Upper lobe of left lung (tissue), 6 donors: ENCODE results near the gene TRAF3. TPM values are rescaled to one million over a fixed set of nuclear protein-coding genes. Genes with fewer than 3 reads are reported as not detected.

ENCODE experiments used
- ATAC-seq, 2 donors: fragments of 200-7000 bp; cut with Tn5 transposase; one replicate each; pipeline ENCODE4 v1.9.1; 2022; ENCODE audit warnings: mild to moderate bottlenecking in 2 of 2, moderate library complexity in 2 of 2; ENCODE audit not compliant: low FRiP score in 2 of 2
- DNase-seq, 2 donors: peaks; one replicate each; pipeline ENCODE4 v3.0.0-alpha.2; 2019 to 2020
- H3K27ac ChIP-seq, 4 donors: fragments of 200-600 bp; sonication (generic); one replicate each; pipeline ENCODE4 v1.5.1; 2016 to 2019
- H3K27me3 ChIP-seq, 4 donors: fragments of 200-600 bp; sonication (generic); one replicate each; pipeline ENCODE4 v1.5.1; 2017 to 2019
- H3K36me3 ChIP-seq, 4 donors: fragments of 200-600 bp; sonication (generic); one replicate each; pipeline ENCODE4 v1.5.1; 2016 to 2019
- H3K4me1 ChIP-seq, 4 donors: fragments of 200-600 bp; sonication (generic); one replicate each; pipeline ENCODE4 v1.5.1; 2018 to 2019
- H3K4me3 ChIP-seq, 4 donors: fragments of 200-600 bp; sonication (generic); one replicate each; pipeline ENCODE4 v1.5.1; 2017 to 2019; ENCODE audit warnings: mild to moderate bottlenecking in 2 of 4, moderate library complexity in 1 of 4
- H3K9me3 ChIP-seq, 4 donors: fragments of 200-600 bp; sonication (generic); one replicate each; pipeline ENCODE4 v1.5.1; 2018 to 2019
- CTCF ChIP-seq, 6 experiments: fragments of 450-650 bp in 4 of 6; fragments of 200-600 bp in 2 of 6; sonication (generic) in 2 of 6; IDR thresholded peaks; one replicate each; pipeline ENCODE4 v1.5.1; 2016 to 2019; ENCODE audit warnings: antibody characterized with exemption in 6 of 6
- EP300 ChIP-seq, 4 donors: sonication (generic); formaldehyde crosslinking; IDR thresholded peaks; one replicate each; pipeline ENCODE4 v1.5.1; 2017; ENCODE audit warnings: antibody characterized with exemption in 4 of 4, control low read depth in 2 of 4
- POLR2A ChIP-seq, 4 donors: fragments of 450-650 bp; IDR thresholded peaks; one replicate each; pipeline ENCODE4 v1.5.1; 2016 to 2017; ENCODE audit warnings: antibody characterized with exemption in 4 of 4, mild to moderate bottlenecking in 2 of 4
- POLR2AphosphoS5 ChIP-seq, 2 donors: sonication (generic); formaldehyde crosslinking; IDR thresholded peaks; one replicate each; pipeline ENCODE4 v1.5.1; 2017; ENCODE audit warnings: antibody characterized with exemption in 2 of 2
- WGBS, 2 donors: methylation state at CpG; one replicate each; pipeline ENCODE4 v1.1.5; 2017 to 2018; 5-methylcytosine and 5-hydroxymethylcytosine counted together
- total RNA-seq, 6 donors: library from RNA; depleted of rRNA in 4 of 6; stranded (reverse); fragments of >200 nt in 4 of 6; gene quantifications; one replicate each; pipeline versions ENCODE4 v1.1.0 to v1.2.1, GENCODE V29; 2016 to 2021
- donor health status: DM: no; HTN: no; CAD: no; lungs with moderate emphysema.
- donor health status: DM: no; HTN: yes; CAD: no; lungs with severe emphysema.

The TRAF3 gene
- total RNA-seq, 6 donors from 2014 or later, result 14.7 to 45.4 (median 22.1) TPM

- no peaks in the 10 kb centered on the region for H3K36me3 ChIP-seq
- 68 to 85% methylated on average over 2 of the region's 2 CpGs for WGBS, 2 donors
- peaks cover 0 to 13% (median 6%) of the 10 kb centered on the region in 4 donors for H3K4me1 ChIP-seq
- H3K27ac ChIP-seq, result no peak overlapping the region
- no peaks in the 10 kb centered on the region for H3K27me3 ChIP-seq
- no peaks in the 10 kb centered on the region for H3K9me3 ChIP-seq
- ATAC-seq, result no peak
- H3K4me3 ChIP-seq, result no peak overlapping the region
- DNase-seq, result no peak
- TF ChIP-seq EP300 (IDR thresholded peaks at IDR 0.05) (no peak), POLR2AphosphoS5 (IDR thresholded peaks at IDR 0.05) (no peak), CTCF (IDR thresholded peaks at IDR 0.05) (no peak), POLR2A (IDR thresholded peaks at IDR 0.05) (no peak)
Observed at GRCh38 chr14:102811971-102812370, 34.7 kb downstream of the TRAF3 start.

DNA sequence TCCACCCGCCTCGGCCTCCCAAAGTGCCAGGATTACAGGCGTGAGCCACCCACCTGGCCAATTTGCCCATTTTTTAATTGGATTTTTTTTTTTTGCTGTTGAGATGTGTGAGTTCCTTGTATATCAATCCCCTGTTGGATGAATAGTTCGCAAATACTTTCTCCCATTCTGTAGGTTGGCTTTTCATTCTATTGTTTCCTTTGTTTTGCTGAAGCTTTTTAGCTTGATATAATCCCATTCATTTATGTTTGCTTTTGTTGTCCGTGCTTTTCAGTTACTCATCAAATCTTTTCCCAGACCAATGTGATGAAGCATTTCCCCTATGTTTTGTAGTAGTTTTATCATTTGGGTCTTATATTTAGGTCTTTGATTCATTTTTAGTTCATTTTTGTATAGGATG, 36.4 kb downstream of the TRAF3 start:
- Histone ChIP-seq H3K4me3 (no peak overlapping the region), H3K27me3 (no peaks in the 10 kb centered on the region), H3K36me3 (no peaks in the 10 kb centered on the region), H3K9me3 (no peaks in the 10 kb centered on the region), H3K27ac (no peak overlapping the region), H3K4me1 (peaks cover 0 to 17% (median 10%) of the 10 kb centered on the region in 4 donors)
- no peak for ATAC-seq
- 92 to 95% methylated on average over 5 of the region's 5 CpGs for WGBS, 2 donors
- no peak for DNase-seq
- no peak for TF ChIP-seq POLR2A (IDR thresholded peaks at IDR 0.05)
- TF ChIP-seq CTCF (IDR thresholded peaks at IDR 0.05), result no peak
- TF ChIP-seq POLR2AphosphoS5 (IDR thresholded peaks at IDR 0.05), result no peak
- no peak for TF ChIP-seq EP300 (IDR thresholded peaks at IDR 0.05)

DNA sequence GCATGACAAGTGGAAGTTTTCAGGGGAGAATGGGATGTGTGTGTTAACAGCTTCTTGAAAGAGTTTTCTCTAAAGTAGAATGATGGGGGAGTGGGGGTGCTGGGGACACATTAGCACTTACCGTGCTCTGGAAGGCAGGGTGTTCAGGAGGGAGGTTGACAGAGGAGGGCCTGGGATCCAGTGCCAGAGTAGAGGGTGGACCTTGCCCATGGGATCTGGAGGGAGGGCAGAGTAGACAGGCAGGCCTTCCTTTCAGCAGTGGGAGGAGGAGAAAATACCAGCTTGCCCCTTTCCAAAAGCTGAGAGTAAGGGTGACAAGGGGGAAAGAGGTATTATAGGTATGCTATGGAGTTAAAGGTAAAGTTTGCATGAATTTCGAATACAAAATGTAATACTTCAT, 40.1 kb downstream of the TRAF3 start:
- no peaks in the 10 kb centered on the region for H3K27me3 ChIP-seq
- H3K4me1 ChIP-seq, result peaks cover 3 to 10% (median 7%) of the 10 kb centered on the region in 4 donors
- TF ChIP-seq CTCF (IDR thresholded peaks at IDR 0.05) (no peak), EP300 (IDR thresholded peaks at IDR 0.05) (no peak), POLR2A (IDR thresholded peaks at IDR 0.05) (no peak), POLR2AphosphoS5 (IDR thresholded peaks at IDR 0.05) (no peak)
- ATAC-seq (peak in 1 of 2 donors; percentile 12), DNase-seq (no peak)
- WGBS, 2 donors, result 94 to 99% methylated on average over 2 of the region's 2 CpGs
- no peak overlapping the region for H3K27ac ChIP-seq
- H3K9me3 ChIP-seq, result no peaks in the 10 kb centered on the region
- no peak overlapping the region for H3K4me3 ChIP-seq
- no peaks in the 10 kb centered on the region for H3K36me3 ChIP-seq

DNA sequence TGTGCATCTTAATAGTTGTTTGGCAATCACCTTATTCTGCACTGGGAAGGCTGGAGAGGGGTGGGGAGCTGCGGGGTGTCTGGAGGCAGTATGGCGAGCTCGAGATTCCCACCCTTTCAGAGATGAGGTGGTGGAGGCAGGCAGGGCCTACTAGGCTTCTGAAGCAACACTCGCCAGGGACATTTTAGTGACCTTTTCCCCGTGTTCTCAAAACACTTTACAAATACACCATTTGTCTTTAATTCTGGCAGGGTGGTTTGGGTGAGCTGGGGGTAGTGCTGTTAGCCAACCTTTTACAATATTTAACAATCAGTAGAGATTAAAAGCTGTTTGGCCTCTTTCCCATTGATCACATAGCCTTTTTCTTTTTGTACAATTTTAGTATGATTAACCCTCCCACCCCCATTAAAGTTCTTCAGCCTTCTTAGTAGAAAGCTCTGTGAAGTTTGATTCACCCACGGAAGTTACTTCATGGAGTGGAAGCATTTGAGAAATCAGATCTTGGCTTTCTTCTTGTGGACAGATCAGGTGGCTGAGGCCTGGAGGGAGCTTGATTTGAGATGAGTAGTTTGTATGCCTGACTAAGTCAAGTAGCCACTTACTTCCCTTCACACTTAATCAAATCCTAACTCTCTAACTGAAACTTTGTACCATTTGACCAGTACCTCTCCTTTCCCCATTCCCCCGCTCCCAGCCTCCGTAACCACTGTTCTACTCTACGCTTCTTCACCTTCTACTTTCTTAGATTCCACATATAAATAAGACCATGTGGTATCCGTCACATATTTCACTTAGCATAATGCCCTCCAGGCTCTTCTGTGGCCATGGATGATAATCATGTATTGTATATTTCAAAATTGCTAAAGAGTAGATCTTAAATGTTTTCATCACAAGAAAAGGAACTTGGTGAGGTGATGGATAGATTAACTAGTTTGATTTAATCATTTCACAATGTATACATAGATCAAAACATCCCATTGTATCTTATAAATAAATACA, 41.0 kb downstream of the TRAF3 start:
- DNase-seq, result no peak
- Histone ChIP-seq H3K4me1 (peaks cover 3 to 10% (median 7%) of the 10 kb centered on the region in 4 donors), H3K4me3 (no peak overlapping the region), H3K27ac (no peak overlapping the region), H3K9me3 (no peaks in the 10 kb centered on the region), H3K36me3 (no peaks in the 10 kb centered on the region), H3K27me3 (no peaks in the 10 kb centered on the region)
- TF ChIP-seq CTCF (IDR thresholded peaks at IDR 0.05) (no peak), POLR2A (IDR thresholded peaks at IDR 0.05) (no peak), EP300 (IDR thresholded peaks at IDR 0.05) (no peak), POLR2AphosphoS5 (IDR thresholded peaks at IDR 0.05) (no peak)
- 83 to 85% methylated on average over 10 of the region's 10 CpGs for WGBS, 2 donors
- ATAC-seq, result no peak
